OCI-LY7 (cell line): ENCODE data around the gene CHST6.

Source experiments
- EZH2phosphoT487 ChIP-seq: fragments of 200-600 bp; sonication (generic); IDR thresholded peaks from 2 replicates; pipeline ENCODE4 v1.6.1; 2018; ENCODE audit warnings: low read depth, borderline replicate concordance, mild to moderate bottlenecking, mixed run types, antibody characterized with exemption, low read length, moderate library complexity, mixed read lengths
- TF ChIP-seq, protein P1 (sequence below): fragments of 200-600 bp; sonication (generic); conservative IDR thresholded peaks from 2 replicates; pipeline ENCODE4 v1.5.1; 2014; ENCODE audit warnings: mild to moderate bottlenecking, antibody characterized with exemption, low read length, moderate library complexity, mixed read lengths

DNA sequence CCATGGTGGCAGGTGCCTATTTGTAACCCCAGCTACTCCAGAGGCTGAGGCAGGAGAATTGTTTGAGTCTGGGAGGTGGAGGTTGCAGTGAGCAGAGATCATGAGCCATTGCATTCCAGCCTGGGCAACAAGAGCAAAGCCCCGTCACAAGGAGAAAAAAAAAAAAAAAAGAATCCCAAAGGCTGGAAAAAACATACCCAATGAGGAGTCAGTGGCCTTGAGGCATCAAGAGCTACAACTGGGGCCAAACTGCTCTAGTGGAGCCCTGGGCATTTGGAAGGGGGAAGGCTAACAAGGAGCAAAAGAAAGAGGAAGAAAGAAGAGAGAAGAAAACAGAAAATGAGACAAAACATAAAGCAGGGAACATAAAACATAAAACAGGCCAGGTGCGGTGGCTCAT, 6.9 kb downstream of the CHST6 start:
- TF ChIP-seq, protein P1, sequence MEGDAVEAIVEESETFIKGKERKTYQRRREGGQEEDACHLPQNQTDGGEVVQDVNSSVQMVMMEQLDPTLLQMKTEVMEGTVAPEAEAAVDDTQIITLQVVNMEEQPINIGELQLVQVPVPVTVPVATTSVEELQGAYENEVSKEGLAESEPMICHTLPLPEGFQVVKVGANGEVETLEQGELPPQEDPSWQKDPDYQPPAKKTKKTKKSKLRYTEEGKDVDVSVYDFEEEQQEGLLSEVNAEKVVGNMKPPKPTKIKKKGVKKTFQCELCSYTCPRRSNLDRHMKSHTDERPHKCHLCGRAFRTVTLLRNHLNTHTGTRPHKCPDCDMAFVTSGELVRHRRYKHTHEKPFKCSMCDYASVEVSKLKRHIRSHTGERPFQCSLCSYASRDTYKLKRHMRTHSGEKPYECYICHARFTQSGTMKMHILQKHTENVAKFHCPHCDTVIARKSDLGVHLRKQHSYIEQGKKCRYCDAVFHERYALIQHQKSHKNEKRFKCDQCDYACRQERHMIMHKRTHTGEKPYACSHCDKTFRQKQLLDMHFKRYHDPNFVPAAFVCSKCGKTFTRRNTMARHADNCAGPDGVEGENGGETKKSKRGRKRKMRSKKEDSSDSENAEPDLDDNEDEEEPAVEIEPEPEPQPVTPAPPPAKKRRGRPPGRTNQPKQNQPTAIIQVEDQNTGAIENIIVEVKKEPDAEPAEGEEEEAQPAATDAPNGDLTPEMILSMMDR = no peak
- no peak for TF ChIP-seq EZH2phosphoT487
